ENCODE measurements around the gene TRIM49B.
"Not testable (repeated sequence)": the region's sequence is repeated elsewhere in the genome, so short reads cannot be mapped to it uniquely, and the experiment has no call there.

Gene TRIM49B, protein sequence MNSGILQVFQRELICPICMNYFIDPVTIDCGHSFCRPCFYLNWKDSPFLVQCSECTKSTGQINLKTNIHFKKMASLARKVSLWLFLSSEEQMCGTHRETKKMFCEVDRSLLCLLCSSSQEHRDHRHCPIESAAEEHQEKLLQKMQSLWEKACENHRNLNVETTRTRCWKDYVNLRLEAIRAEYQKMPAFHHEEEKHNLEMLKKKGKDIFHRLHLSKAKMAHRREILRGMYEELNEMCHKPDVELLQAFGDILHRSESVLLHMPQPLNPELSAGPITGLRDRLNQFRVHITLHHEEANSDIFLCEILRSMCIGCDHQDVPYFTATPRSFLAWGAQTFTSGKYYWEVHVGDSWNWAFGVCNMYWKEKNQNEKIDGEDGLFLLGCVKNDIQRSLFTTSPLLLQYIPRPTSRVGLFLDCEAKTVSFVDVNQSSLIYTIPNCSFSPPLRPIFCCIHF

DNA sequence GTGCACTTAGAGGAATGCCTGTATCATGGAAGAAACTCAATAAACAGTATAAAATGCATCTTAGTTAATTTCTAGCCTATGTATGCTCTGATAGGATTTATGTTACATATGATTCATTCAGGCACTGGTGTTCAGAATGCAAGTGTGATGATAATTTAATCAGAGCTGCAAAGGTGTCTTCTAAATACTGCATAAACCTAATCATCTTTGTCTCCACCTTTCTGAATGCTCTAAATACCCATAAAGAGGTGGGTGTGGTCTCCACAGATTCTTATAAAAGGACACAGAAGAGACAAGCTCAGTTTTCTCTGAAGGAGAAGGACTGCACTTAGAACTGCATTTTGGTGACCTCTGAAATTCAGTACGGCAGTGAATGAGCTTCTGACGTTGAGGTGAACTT, at the start of gene TRIM49B:
Gene TRIM49B (plus strand): TSS at position 301 of the 400 bp plus-strand sequence. CDS start 2,777 bp downstream, outside the sequence.
- not testable (repeated sequence) for DNase-seq

DNA sequence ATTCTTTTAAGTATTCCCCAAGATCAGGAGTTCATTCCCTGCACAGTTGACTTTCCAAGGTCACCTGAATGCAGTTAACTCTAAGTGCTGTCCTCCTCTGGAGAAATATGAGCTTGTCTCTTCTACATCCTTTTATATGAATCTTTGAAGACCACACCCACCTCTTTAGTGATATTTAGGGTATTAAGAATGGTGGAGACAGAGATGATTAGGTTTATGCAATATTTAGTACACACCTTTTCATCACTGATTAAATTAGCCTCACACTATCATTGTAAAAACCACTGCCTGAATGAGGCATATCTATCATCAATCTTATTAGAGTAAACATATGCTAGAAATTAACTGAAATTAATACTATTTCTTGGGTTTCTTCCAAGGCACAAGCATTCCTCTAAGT, 44.8 kb upstream of the TRIM49B start, which contains the start of gene TRIM51G:
Gene TRIM51G (minus strand): TSS at position 101 of the 400 bp plus-strand sequence. CDS start 2,190 bp downstream, outside the sequence.
- not testable (repeated sequence) for DNase-seq

DNA sequence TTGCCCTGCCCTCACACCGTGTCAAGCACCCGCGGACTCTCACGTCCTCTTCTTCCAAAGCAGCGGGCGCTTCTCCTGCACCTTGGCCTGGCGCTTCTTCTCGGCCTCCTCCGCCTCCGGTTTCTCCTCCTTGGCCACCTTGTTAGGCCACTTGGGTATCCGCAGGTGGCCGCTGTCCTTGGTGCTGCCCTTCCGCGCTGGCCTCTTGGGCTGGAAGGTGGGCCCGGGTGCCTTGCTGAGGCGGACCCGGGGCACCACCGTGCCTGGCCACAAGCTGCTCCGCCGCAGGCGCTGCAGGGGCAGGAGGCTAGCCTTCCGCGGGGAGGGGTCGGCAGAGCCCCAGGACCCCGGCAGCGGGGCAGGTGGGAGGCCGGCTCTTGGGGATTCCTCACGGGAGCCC, 19.6 kb downstream of the TRIM49B start:
- DNase-seq, result not testable (repeated sequence)

- not testable (repeated sequence) for DNase-seq
Measured at GRCh38 chr11:49049821-49050220, 21.2 kb downstream of the TRIM49B start.

GRCh38 chr11:49059012-49059411, 30.4 kb downstream of the TRIM49B start, which contains the start of gene TRIM64C:
TSS of gene TRIM64C (minus strand) at chr11:49059112. CDS start at chr11:49059112, 0 bp downstream.
- DNase-seq, result not testable (repeated sequence)

- not testable (repeated sequence) for DNase-seq
Measured at GRCh38 chr11:49069897-49070296, 41.3 kb downstream of the TRIM49B start.
